Activated effector memory CD4-positive, alpha-beta T cell treated with anti-CD3 and anti-CD28 coated beads, Interleukin-2, amount 50 U/mL, for 16 hours (primary cell): ENCODE results near the gene CDK11A.
A peak's percentile ranks its signal among the peaks of the same experiment; 100 is the strongest.
"Not testable (repeated sequence)": the region's sequence is repeated elsewhere in the genome, so short reads cannot be mapped to it uniquely, and the experiment has no call there.

ENCODE experiments used
- DNase-seq: peaks from one replicate; pipeline ENCODE4 v3.0.0-alpha.2; 2020

Gene CDK11A

DNA sequence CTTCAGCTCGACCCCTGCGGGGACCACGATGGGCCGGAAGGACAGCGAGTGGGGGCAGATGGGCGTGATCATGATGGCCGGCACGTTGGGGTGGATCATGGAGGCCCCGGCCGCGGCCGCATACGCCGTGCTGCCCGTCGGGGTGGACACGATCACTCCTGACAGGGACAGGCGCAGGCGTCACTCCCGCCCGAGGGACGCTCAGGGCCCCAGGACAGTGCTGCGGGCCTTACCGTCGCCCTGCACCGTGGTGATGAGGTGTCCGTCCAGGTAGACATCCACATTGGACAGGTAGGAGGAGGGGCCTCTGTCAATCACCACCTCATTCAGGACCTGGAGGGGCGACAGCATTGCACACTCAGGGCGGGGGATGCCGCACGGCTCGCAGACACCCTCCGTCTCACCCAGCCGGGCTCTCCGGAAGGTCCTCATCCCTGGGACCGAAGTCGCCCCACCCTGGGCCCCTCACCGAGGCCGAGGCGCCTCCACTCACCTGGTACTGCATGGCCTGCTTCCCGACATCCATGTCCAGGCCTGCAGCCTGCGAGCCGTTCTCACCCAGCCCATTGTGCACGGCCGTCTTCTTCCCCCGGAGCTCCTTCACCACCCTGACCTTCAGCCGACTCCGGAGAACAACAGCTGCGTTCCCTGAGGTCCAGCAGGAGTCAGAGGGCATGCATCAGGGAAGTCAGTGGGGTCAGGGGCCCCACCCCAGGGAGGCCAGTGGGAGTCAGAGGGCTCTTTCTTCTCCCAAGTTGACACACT, 30.1 kb upstream of the CDK11A start:
- no peak for DNase-seq

DNA sequence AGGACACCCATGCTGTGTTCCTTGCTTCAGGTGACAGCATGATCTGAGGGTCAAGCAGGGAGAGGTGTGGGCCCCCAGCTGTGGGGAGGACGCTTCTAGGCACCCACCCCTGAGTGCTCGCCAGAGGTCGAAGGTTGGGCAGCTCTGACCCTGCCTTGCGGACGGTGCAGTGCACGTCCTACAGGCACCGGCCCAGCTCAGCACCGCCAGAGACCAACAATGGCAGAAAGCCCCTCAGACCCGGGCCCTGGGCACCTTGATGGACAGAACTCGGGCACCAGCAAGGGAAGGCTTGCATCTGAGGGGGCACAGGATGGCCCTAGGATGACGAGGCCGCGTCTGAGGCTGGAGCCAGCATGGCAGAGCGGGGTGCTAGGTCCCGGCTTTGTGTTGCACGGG, 29.4 kb upstream of the CDK11A start:
- DNase-seq: no peak

DNA sequence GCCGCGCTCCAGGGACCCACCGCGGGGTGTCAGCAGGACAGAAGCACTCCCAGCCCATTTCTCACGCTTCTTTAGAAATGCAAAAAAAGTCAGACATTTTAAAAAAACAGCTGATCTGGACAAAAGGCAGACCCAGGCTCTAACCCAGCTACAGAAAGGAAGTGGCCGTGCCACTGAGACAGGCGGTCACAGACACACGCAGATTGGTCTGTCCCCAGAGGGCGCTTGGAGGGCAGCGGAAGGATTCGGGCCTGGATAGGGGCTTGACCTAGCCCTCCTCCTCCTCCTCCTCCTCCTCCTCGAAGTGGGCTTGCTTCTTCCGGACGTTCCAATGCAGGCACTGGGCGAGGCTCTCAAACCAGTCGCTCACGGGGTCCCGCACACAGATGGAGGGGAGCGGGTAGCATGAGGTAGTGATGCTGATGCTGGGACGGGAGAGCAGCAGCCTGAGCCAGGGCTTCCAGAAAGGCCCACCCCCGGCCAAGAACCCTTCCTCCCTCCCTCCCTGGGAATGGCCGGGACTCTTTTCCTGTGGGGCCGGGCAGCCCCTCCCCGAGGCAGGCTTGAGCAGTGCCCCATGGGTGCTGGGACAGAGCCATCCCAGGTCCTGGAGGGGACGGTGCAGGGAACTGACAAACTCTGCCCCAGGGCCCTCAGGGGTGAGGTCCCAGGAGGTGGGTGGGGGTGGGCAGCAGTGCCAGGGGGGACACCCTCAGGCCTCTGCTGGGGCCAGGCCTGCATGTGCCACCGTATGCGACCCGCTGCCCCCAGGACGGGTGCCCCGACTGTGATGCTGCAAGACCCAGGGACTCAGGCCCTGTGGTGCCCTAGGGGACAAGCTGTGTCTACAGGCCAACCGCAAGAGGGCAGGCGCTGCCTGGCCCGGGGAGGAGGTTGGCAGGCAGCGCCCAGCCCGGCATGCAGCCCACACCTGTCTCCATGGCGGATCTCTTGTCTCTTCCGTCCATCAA, 28.8 kb upstream of the CDK11A start:
- DNase-seq: no peak

DNA sequence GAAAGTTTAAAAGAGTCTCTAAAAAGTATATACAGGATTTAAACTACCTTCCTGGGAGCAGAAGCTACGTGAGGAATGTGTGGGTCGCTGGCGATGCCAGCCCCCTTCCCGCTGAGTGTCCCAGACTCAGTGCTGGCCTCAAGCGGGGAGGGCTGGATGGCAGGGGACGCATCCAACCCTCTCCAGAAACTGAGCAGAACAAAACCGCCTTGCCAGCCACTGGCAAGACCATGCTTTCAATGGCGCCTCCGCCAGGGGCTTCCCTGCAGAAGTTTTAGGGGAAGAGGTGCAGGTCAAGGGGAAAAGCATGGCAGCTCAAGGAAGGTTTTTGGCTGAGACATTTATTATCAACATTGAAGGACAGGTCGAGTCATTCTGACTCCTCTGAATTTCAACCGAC, 28.0 kb upstream of the CDK11A start:
- no peak for DNase-seq

DNA sequence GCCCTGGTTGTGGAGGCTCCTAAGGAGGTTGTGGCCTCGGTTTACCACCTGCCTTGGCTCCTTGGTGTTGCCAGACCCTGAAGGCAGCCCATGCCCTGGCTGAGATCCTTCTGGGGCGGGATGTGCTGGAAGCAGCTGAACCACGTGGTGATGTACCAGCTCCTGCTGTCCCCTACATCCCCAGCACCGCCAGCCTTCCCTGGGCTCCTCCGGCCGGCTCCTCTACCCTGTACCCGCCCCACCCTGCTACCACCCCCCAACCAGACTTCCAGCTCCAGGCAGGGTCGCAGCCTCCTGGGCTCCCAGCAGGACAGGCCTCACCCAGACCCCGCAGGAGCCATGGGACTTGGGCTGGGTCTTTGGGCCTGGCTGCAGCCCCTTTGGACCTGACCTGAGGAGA, 25.8 kb upstream of the CDK11A start:
- DNase-seq: not testable (repeated sequence)

DNA sequence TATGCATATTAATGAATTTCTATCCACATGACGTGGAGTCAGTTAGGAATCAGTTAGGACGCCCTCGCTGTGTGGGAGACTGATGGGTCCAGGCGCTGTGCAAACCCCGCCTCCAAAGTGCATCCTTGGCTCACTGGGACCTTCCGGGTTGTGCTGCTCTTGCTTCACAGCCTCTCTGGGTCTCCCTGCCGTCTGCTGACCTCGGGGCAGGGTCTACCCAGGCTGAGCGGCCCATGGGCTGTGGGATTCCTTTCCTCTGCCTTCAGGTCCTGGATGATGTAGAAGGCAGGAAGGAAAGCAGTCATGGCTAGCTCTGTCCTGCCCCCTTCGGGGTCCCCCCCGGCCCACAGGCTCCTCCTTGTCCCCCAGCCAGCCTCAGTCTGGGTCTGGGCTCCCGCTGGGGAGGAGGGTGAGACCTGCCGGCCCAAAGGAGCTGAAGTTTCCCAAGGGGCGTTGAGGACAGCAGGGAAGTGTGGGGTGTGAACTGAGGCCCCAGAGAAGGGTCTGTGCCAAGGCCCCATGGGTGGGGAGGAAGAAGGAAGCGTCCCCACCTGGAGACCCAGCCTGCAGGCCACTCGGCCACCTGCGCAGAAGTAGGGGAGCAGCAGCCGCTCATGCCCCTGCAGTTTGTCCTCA, 24.6 kb upstream of the CDK11A start:
- no peak for DNase-seq

DNA sequence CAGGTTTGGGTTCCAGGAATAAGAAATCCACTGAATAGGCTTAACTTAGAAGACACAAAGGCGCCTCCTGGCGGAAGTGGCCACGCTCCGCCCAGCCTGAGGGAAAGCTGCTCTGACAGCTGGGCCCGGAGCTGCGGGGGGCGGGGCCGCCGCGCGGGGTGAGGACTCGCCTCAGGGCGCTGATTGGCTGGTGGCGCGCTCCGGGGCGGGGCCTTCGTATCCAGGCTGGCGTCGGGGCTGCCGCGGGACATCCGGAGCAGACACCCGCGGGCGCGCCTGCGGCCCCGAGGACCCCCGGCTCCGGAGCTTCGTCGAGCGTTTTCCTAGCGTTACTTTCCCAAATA, 22.4 kb upstream of the CDK11A start:
- not testable (repeated sequence) for DNase-seq

DNA sequence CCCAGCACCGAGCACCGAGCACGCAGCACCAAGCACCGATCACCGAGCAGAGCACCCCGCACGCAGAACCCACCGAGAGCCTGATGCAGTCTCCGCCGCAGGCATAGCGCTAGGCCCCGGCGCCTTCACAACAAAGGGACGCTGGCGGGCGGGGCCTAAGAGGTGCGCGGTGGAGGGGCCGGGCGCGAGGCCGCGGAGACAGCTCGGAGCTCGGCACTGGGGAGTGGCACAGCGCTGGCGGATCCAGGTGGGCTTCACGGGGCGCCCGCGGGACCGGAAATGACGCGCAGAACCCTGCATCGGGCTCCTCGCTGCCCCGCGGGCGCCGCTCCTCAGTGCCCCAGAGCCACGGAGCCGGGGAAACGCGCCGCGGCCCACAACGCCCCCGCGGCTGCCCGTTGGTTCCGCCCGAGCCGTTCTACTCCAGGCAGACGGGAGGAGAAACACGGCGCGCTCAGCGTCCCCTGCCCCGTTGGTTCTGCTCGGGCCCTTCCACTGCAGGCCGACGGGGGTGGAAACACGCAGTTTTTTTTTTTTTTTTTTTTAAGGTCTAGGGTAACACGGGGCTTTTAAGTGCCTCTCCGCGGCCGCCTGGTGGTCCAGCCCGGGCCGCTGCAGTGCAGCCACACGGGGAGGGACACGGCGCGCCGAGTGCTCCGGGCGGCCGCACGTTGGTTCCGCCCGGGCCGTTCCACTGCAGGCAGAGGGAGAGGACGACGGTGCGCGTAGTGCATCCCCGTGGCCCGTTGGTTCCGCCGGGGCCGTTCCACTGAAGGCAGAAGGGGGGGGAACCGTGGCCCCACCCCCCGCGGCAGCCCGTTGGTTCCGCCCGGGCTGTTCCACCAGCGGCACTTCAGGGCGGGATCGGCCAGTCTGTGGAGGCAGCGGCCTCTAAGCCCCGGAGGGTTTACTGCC, 21.8 kb upstream of the CDK11A start:
- DNase-seq: peak; percentile 97

DNA sequence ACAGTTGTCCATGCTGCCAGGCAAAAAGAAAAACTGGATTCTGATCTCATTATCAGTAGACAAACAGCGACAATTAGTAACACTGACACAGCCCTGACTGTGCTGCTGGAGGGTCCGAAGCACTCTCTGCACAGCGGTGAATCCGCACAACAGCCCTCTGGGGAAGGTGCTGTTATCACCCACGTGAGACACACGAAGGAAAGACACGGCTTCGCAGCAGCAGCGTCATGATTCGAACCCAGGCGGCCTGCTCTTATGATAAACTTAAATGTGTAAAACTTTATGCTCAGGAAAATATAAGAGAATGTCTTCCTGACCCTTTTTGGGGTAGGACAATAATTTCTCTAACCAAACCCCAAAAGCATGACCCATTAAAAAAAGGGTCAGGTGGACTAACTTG, 18.4 kb upstream of the CDK11A start:
- not testable (repeated sequence) for DNase-seq

DNA sequence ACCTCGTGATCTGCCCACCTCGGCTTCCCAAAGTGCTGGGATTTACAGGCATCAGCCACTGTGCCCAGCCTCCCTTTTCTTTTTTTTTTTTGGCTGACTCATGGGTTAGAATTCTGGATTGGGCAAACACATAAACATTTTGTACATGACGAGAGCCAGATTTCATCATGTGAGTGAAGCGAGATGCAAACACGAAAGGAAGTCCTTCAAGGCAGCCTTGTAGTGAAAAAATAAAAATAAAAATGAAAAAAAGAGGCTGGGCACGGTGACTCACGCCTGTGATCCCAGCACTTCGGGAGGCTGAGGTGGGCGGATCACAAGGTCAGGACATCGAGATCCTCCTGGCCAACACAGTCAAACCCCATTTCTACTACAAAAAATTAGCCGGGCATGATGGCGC, 16.9 kb upstream of the CDK11A start:
- not testable (repeated sequence) for DNase-seq

DNA sequence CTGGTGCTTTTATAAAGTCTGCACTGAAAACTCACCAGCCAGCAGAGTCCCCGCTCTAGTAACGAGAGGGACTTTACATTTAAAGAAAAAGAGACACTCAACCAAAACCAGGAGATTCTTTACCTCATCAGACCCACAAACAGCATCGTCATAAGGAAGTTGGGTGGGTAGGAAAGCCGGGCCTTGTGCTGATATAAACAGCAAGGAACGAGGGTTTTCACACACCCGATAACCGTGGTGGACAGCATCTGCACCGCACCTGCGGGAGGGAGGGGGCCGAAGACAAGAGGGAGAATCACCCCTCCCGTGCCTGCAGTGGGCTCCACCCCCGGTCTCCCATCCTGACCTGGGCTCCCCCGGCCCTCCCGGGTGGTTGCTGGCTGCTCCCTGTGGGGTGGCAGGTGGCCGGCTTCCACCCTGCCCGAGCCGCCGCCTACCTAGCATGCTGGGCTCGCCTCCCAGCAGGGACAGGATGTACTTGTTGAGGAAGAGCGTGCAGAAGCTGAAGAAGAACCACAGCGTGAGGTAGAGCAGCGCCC, 14.7 kb upstream of the CDK11A start:
- DNase-seq: not testable (repeated sequence)

DNA sequence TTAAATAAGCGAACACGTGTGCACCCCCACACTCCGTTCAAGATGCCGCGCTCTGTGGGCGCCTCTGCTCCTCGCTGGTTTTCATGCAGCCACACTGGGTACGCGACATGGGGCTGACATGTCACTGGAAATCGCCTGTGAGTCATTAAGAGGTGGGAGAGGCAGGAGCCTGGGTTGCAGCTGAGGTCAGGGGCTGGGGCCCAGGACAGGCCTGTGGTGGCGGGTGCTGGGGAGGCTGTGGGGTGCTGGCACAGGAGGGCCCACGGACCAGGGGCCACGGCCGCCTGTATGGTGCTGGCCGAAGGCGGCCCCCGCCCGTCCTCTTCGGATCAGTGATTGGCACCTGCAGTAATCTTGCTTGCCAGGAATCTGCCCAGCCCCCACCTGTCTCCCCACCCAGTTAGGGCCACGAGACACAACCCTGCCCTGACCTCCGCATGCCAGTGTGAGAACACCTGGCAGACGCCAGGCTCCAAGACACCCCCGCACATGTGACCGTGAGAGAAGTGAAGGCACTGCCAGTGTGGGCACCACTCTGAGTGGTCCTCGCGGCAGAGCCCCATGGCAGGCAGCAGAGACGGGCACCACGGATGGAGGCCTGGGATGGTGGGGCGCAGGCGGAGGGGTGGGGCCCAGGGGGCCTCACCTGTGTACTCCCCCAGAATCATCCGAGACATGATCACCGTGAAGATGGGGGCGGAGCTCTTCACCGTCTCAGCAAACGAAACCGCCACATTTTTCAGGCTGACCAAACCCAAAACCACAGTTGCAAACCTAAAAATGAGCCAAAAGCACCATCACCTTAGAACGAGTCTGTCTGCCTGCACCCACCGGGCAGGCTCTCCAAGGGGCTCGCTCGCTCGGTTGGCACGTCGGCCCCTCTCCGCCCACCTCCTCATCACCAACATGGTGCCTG, 13.8 kb upstream of the CDK11A start:
- not testable (repeated sequence) for DNase-seq

DNA sequence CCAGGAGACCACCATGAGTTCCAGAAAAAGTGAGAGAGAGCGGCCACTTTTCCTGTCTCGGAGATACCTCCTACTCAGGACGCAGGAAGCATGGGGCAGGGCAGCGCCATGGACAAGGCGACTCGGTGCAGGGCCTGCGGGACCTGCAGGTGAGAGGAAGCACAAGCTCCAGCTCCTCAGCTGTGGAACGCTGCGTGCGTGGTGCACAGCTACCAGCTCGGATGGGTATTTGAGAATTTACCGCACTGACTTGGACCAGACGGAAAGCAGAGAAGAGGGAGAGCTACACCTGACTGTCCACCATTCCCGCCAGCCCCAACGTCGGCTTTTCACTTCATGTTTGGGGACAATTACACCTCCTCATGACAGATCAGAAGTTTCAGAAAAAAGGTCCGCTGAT, 8.2 kb upstream of the CDK11A start:
- DNase-seq: no peak

DNA sequence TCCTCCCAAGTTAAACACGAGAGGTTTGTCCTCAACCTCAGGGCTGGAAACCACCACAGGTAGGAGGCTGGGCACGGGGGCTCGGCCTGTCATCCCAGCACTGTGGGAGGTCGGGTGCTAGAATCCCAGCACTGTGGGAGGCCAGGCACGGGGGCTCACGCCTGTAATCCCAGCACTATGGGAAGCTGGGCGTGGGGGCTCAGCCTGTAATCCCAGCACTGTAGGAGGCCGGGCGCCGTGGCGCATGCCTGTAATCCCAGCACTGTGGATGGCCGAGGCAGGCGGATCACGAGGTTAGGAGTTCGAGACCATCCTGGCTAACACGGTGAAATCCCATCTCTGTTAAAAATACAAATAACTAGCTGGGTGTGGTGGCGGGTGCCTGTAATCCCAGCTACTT, 6.7 kb upstream of the CDK11A start:
- no peak for DNase-seq

DNA sequence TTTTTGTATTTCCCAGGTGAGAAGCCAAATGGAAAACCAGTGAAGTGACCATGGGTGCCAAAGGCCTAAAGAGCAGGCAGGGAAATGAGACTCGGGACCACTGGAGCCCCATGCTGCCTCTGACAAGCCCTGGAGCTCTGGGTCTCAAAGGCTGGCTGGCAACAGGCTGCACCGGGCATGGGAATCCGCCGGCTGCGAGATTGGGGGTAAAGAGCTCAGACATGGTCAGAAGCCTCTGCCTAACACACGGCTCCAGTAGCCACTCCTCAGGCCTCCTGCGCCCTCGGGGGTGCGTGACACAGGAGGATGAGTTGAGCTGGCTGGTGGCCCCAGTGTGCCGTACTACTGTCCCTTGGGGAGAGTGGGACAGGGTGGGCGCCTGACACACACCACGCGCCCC, 6.1 kb upstream of the CDK11A start:
- DNase-seq: not testable (repeated sequence)

DNA sequence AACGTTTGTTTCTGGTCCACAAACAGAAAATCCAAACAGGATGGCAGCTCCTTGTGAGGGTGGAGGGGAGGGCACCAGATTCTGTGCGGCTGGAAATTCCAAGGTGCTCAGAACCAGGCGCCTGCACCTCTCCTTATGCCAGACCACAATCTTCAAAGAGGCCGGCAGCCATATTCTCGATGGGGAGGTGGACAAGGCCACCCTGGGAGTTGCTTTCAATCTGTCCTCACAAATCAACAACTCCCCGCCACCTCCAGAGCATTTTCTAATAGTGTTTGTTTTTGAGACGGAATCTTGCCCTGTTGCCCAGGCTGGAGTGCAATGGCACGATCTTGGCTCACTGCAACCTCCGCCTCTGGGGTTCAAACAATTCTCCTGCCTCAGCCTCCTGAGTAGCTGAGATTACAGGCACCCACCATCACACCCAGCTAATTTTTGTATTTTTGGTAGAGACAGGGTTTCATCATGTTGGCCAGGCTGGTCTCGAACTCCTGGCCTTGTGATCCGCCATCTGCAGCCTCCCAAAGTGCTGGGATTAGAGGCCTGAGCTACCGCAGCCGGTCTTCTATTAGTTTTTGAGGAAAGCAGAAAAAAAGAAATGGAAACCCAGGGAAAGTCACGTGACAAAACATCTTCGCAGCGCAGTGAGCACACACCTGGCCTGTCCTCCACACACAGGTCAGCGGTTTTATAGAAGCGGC, 5.1 kb upstream of the CDK11A start:
- peak; percentile 59 for DNase-seq

DNA sequence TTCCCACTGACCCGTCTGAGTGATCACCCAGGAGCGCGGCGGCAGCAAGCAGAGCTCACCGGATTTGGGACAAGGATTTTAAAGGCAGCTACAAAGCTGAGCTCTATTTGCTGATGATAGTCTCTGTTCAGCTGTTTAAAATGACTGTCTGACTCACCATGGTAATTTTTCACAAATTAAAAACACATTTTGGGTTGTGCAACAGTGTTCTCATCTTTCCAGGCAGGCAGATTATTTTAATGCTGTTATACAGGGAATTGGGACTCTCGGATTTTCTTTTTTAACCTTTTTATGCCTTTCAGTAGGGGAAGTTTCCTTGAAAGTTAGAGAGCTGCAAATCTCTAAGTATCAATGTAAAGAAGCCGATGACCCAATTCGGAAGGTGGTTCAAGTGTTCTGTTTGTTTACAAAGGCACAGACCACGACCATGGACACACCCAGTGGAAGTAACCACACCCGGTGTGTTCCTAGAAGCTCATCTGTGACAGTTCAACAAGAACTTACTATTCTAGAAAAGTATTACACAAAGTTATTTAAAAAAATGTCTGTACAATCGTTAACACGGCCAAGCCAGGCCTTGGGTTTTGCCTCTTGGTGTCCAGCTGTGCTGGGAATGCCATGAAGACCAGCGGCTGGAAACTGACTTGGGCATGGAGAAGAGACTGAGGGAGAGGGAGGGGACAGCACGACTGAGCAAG, 4.3 kb upstream of the CDK11A start:
- DNase-seq: peak; percentile 78

DNA sequence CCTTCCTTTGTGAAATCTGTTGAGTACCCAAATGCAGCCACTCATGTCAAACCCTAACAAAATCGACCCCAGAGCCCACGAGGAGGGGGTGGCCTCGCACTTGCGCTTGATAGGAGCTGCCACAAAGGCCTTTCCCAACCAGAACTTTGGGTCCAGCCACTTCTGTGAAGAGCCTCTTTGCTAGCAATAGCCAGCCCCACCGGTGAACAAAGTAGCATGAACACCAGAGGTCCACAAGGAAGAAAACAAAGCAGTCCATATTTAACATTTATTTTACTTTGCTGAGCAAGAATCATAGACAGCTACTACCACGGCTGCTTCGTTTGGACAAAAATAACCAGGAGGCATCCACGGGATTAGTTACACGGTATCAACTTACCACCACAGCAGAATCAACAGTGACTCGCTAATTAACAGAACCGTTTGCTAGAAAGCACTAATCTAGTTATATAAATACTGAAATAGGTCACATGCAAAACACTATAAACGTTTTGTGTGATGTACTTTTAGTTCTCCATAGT, 3.0 kb upstream of the CDK11A start:
- peak; percentile 31 for DNase-seq

DNA sequence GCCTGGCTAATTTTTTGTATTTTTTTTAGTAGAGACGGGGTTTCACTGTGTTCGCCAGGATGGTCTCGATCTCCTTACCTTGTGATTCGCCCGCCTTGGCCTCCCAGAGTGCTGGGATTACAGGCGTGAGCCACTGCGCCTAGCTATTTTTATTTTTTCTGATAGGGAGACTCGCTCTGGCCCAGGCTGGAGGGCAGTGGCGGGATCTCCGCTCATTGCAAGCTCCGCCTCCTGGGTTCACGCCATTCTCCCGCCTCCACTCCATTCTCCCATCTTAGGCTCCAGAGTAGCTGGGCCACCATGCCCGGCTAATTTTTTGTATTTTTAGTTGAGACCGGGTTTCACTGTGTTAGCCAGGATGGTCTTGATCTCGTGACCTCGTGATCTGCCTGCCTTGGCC, 1.9 kb upstream of the CDK11A start:
- not testable (repeated sequence) for DNase-seq

DNA sequence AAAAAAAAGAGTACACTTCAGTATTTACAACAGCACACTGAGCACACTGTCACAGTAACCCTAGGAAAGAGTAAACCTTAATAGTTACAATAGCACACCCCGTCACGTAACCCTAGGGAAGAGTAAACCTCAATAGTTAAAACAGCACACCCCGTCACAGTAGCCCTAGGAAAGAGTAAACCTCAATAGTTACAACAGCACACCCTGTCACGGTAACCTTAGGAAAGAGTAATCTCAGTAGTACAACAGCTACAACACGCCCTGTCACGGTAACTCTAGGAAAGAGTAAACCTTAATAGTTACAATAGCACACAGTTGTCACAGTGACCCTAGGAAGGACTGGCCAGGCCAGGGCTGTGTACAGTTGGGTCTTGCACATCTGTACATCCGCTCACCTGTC, 3.0 kb downstream of the CDK11A start:
- DNase-seq: no peak
